GM18498 (cell line): ENCODE measurements around the gene DPP3.

Source experiments
- ATAC-seq: cut with Tn5 transposase; IDR thresholded peaks from one replicate; pipeline ENCODE4 v1.9.1; 2021; ENCODE audit warnings: mild to moderate bottlenecking, moderate library complexity; ENCODE audit not compliant: unreplicated experiment

The DPP3 gene

DNA sequence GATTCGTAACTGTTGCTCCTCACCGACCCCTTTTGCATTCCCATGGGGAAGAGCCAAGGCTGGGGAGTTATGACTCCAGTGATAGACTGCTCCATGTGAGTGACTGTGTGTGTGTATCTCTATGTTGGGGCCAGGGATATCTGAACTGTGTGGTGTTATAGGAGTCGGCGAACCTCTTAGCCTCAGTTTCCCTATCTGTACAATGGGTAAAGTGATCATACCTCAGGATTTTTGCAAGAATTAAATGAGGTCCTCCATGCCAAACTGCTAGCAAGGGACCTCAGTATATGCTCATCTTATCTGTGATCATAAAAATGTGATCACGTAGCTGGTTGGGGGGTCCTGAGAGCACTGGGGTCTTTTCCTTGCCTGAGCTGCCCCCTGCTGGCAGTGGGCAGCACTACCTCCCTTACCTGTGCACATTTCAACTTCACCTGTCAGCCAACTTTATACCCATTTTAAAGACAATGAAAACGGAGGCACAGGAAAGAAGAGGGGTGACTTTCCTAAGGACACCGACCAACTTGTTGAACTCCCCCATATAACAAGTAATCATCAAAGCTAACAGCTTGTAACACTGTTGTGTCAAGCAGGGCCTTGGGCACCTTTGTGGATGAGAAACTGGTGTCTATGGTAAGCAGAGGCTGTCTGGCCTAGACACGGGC, 1.4 kb upstream of the DPP3 start:
- ATAC-seq, result no peak

DNA sequence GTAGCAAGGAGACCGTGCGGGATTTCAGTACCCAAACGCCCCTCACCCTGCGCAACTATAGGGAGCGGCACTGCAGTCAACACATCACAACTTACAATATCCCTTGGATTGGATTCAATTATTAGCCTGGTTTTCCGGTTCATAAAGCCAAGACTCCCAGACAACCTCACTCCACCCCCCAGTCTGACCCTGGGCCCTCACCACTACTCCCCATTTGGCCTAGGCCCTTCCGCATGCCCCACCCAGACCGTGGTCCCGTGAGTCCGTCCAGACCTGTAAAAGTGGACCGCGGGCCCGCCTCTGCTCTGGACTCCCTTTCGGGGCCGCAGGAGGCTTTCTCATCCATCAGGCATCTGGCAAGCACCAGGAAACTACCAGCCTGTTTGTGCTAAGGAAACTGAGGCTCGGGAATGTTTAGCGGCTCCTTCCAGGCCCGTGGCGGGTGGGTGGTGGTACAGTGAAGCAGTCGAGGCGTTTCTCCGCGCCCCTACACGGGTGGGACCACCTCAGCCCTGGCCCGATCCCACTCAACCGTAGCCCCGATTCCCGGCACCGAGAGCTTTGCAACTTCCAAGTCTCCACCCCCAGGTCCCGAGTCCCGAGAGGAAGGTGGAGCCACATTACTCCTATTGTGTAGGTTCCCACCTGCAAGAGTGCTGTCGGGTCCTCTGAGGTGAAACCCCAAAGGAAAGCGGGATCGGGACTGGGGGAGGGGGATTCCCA, 679 bp upstream of the DPP3 start:
- ATAC-seq, result no peak

DNA sequence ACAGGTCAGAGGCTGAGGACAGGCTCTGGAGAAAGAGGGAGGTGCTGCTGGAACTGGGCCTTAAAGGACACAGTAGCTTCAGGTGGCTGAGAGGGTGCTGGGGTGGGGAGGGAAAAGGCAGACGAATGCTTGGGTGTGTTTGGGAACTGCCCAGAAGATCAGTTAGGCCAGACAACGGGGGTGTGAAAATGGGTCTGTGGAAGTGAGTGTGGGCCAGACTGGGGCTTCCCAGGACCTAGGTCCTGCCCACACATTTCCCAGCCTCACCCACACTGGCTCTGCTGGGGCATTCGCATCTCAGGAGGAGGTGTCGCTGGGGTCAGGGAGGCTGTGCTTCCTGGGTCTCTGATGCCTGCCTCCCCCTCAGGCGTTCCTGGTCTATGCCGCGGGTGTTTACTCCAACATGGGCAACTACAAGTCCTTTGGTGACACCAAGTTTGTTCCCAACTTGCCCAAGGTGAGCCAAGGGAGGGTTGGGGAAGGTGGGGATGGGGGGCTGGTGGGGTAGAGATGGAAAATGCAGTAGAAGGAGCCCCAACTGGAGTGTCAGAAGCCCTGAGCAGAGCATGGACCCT, 4.7 kb downstream of the DPP3 start:
- ATAC-seq, result no peak

DNA sequence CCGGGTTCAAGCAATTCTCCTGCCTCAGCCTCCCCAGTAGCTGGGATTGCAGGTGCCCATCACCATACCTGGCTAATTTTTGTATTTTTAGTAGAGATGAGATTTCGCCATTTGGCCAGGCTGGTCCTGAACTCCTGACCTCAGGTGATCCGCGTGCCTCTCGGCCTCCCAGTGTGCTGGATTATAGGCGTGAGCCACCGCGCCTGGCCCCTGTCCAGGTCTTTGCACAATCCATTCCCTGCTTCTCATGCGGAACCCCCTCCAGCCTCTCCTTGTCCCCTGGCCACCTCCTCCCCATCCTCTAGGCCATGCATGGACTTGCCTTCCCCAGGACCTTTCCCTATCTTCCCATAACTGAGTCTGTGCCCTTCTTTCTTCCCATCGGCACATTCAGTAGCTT, 8.7 kb downstream of the DPP3 start:
- no peak for ATAC-seq

DNA sequence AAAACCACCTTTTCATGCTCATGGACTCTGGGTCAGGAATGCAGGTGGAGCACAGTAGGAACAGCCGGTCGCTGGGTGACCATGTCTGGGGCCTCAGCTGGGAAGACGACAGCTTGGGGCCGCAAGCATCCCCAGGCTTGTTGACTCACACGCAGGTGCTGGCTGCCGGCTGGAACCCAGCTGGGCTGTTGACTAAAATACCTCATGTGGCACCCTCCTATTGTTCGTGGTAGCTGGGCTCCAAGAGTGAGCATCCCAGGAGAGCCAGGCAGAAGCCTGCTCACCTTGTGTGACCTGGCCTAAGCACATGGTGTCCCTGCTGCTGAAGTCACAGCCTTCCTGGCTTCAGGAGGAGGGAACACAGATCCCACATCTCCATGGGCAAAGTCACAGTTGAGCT, 9.4 kb downstream of the DPP3 start:
- ATAC-seq, result no peak

DNA sequence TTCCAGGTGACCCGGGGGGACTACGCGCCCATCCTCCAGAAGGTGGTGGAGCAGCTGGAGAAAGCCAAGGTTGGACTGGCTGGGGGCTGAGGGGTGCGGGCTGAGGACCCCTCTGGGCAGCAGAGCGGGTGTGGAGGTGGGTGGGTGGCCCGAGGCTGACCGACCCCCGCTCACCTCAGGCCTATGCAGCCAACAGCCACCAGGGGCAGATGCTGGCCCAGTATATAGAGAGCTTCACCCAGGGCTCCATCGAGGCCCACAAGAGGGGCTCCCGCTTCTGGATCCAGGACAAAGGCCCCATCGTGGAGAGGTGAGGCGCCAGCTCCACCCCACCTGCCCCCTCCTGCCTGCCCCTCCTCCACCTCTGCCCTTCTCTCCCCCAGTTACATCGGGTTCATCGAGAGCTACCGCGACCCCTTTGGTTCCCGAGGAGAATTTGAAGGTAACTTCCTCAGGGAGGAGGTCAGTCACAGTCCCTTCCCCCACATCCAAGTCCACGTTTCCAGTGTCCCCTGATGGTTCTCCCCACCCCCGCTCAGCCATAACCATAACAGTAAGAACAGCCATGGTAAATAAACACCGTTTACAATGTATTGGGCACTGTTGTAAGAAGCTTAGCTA, 11.2 kb downstream of the DPP3 start:
- ATAC-seq, result no peak

DNA sequence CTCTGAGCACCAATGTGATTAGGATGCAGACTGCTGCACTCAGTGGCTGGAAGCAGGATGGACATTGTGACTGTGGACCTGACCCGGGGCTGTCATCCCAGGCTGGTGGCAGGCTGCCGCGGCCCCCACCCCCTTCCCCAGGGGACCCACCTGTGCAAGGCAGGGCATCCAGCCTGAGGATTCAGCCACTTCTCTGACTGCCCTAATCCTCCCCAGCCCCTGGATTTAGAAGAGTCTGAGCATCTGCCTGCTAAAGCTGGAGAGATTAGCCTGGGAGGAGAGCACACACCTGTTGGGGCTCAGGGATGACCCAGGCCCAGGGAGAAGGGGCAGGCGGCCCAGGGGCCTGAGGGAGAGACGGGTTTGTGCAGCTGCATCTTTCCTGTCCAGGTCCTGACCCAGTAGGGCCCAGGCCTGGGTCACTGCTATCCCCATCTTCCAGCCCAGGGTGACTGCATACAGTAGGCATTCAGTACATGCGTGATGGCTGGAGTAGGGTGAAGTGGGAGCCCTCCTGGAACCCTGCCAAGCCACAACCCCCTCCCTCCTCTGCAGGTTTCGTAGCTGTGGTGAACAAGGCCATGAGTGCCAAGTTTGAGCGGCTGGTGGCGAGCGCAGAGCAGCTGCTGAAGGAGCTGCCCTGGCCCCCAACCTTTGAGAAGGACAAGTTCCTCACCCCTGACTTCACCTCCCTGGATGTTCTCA, 12.1 kb downstream of the DPP3 start:
- ATAC-seq, result no peak

DNA sequence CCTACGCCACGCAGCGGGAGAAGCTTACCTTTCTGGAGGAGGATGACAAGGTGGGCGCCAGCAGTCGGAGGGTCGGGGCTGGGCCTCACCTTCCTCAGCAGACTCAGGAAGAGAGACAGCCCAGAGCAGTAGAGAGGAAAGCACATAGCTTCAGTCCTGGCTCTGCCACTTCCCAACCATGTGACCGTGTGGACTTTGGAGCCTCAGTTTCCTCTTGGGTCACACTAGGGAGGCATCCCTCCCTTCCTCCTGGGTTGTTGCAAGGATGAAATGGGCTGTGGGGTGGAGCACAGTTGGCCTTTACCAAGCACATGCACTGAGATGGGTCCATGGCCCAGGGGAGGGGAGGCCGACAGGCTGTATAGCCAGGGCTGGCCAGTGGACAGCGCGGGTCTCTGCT, 12.9 kb downstream of the DPP3 start:
- ATAC-seq, result no peak

DNA sequence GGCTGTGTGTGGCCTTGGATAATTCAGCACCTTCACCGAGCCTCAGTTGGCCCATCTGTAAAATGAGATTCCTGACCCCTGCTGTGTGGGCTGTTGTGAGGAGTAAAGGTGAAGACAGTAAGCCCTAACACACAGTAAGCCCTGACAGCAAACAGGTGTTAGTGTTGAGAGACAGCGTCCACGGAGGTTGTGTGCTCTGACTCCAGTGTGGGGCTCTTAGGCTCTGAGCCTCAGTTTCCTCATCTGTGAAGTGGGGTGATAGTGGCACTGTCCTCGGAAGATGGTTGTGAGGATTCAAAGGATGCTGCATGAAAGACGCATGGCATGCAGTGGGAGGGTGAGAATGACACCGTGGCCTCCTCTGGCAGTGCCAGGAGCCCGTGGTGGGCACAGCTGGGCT, 14.2 kb downstream of the DPP3 start:
- no peak for ATAC-seq

DNA sequence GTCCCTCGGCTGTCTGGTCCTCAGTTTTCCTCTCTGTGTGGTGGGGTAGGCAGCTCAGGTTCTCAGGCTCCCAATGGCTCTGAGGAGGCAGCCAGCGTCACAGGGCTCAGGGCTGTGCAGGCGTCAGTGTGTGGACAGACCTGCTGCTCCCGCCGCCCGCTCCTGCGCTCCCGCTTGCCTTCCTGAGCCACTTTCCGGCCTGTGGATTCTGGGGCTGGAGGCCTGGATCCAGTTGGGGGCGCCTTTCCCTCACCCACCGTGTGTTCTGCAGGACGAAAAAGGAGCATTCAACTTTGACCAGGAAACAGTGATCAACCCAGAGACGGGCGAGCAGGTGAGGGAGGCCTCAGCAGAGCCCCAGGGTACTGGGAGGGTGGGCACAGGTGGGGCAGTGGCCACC, 14.7 kb downstream of the DPP3 start:
- no peak for ATAC-seq

DNA sequence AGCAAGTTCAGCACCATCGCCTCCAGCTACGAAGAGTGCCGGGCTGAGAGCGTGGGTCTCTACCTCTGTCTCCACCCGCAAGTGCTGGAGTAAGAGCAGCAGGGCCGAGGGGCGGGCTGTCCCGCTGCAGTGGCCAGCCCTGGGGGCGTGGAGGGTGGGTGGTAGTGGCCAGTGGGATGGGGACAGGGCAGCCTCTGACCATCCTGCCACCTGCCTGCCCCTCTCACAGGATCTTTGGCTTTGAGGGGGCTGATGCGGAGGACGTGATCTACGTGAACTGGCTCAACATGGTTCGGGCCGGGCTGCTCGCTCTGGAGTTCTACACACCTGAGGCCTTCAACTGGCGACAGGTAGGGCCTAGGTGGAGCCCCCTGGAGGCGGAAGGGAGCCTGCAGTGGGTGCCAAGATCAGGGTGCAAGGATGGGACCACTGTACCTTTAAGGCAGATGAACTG, 15.2 kb downstream of the DPP3 start:
- ATAC-seq, result no peak

DNA sequence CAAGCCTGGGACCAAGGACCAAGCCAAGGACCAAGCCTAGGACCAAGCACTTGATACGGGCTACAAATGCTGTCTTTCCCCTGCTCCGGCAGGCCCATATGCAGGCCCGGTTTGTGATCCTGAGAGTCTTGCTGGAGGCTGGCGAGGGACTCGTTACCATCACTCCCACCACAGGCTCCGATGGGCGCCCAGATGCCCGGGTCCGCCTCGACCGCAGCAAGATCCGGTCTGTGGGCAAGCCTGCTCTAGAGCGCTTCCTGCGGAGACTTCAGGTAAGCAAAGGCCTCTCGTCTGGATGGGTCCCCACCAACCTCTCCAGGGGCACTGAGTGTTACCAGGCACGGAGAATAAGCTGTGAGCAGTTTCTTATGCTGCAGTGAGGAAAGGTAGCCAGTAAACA, 17.0 kb downstream of the DPP3 start:
- ATAC-seq, result no peak

DNA sequence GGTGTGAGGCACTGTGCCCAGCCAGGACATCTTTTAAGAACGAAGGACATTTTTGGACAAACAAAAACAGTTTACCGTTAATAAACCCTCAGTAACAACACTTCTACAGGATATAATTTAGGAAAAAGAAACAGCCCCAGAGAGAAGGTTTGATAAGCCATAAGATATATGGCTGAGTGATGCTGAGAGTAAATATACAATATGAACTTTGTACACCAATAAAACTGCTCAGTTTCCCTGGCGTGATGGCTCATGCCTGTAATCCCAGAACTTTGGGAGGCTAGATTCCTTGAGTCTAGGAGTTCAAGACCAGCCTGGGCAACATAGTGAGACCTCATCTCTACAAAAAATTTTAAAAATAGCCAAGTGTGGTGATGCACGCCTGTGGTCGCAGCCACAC, 18.3 kb downstream of the DPP3 start:
- ATAC-seq, result no peak

DNA sequence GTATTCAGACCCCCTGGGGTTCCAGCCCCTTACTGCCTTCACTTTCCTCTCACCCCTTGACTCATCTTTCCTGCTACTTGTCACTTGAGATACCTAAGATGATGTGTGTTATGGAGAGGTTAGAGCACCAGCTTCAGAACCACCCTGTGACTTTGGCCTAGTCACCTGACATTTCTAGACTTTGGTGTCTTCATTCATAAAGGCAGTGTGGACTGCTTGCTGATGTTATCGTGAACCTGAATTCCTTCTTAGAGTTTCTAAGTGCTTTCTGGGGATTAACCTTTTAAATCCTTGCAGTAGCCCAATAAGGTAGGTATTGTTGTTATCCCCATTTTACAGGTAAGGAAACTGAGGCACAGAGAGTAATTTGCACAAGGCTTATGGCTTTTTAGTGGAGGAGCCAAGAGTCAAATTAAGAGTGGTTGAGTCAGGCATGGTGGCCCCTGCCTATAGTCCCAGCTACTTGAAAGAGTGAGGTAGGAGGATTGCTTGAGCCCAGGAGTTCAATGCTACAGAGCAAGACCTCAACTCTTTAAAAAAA, 25.1 kb downstream of the DPP3 start:
- no peak for ATAC-seq

DNA sequence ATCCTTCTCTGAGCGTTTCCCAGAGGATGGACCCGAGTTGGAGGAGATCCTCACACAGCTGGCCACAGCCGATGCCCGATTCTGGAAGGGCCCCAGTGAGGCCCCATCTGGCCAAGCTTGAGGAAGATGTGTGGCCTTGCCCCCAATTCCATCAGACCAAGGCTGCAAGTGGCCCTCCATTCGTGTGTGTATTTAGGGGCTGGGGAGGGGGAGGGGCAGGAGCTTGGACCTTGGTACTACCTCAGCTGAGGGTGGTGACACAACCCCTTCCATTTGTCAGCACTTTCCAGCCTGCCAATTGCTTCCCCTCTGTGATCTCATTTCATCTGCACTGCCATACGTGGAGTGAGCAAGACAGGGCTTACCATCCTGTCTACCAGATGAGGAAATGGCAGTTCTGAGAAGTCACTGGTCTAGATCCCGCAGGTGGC, 28.9 kb downstream of the DPP3 start:
- no peak for ATAC-seq

DNA sequence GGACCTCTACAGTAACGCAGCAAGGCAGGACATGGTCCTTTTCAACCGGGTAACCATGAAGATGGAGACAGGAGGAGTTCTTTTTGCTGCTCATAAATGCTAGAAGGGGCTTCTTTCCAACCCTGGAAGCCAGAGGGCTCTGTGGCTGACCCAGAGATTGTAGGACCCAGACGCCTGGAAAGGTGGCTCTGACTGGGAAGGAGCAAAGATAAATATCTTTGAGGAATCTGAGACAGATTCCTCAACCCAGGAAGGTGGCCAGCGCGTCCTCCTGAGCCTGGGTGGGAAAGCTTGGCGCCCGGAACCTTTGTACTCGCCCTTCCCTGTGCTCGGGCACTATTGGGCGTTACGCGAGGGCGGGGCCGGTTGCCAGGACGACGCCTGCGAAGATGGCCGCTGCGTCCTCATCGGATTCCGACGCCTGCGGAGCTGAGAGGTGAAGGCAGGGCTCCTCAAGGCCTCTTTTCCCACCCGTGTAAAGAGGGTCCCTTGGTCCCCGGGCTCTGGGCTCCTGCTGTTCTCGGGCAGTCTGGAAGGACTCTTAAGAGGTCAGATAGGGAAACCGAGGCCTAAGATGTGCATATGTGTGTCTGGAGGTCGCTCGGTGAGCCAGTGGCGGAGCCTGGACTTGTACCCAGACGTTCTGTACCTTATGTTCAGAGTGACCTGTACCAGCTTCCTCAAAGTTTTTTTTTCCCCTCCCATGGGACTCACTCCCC, 30.2 kb downstream of the DPP3 start, which contains the start of gene BBS1:
TSS of gene BBS1 (plus strand) at position 365 of the 719 bp plus-strand sequence. CDS start at position 390, 25 bp downstream.
- ATAC-seq, result peak; percentile 93

DNA sequence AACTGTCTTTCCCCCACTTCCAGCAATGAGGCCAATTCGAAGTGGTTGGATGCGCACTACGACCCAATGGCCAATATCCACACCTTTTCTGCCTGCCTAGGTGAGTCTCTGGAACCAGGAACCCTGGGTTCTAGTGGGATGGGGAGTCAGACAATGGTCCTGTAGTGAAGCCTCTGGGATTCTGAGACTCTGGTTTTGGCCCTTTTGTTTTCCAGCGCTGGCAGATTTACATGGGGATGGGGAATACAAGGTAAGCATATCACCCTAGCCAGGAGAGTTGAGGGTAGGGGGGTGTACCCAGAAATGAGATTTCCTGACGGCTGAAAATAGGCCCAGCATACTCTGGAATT, 30.7 kb downstream of the DPP3 start:
- no peak for ATAC-seq

DNA sequence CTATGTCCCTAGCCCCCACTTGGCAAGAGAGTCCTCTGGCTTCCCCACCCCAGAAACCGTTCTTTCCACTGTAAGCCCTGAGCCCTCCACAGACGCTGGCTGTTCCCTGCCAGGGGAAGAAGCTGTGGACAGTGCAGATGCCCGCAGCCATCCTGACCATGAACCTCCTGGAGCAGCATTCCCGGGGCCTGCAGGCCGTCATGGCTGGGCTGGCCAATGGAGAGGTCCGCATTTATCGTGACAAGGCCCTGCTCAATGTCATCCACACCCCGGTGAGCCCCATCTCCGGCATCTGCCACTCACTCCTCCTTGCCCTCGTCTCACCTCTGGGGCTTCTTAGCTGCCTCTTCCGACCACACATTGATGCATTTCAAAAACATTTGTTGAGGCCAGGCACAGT, 43.4 kb downstream of the DPP3 start:
- ATAC-seq, result no peak

DNA sequence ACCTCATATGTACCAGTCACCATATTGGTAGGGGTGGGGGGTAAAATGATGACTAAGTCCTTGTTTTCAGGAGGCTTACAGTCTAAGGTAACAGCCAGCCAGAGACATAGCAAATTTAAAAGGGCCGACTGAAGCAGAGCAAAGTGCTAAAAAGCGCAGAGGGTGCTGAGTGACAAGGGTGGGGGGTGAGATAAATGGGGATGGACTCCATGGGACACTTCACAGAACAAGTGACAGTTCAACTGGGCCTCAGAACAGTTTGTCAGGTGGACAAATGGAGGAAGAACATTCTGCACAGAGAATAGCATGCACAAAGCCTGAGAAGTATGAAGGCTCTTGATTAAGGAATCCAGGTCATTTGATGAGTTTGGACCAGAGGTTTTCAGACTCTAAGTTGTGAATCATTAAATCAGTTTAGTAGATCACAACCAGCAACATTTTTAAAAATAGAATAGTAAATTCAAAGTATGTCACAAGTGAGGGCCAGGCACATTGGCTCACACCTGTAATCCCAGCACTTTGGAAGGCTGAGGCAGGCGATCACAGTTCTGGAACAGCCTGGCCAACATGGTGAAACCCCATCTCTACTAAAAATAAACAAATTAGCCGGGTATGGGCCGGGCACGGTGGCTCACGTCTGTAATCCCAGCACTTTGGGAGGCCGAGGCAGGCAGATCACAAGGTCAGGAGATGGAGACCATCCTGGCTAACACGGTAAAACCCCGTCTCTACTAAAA, 44.2 kb downstream of the DPP3 start:
- no peak for ATAC-seq

DNA sequence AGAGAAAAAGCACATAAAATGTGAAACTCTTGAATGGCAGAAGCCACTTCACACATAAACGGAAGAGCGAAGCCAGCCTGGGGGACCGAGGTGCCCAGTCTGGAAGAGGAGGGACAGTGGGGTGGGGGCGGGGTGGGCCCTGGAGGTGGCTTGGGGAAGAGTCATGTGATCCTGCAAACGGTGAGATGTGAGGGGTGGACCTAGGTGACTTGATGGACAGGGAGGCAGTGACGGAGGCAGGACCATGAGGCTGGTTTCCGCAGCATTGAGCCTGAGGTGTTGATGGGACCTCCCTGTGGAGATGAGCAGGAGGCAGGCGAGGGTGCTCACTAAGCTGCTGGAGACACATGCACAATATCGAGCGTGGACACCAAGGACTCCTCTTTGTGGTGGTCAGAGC, 48.8 kb downstream of the DPP3 start:
- ATAC-seq, result no peak
